Hepatocyte (in vitro differentiated cells): ENCODE measurements around the gene GATA6. TPM values are rescaled to one million over a fixed set of nuclear protein-coding genes. Genes with fewer than 3 reads are reported as not detected.

Source experiments
- DNase-seq: peaks from one replicate; pipeline ENCODE4 v3.0.0-alpha.2; 2016; ENCODE audit warnings: low spot score
- H2AFZ ChIP-seq: fragments of 200-600 bp; sonication (generic); 2 replicates; pipeline ENCODE4 v1.6.0; 2016; ENCODE audit warnings: antibody characterized with exemption, mild to moderate bottlenecking
- H3K27ac ChIP-seq: fragments of 200-600 bp; sonication (generic); 2 replicates; pipeline ENCODE4 v1.5.1; 2016; ENCODE audit warnings: mild to moderate bottlenecking
- H3K27me3 ChIP-seq: fragments of 200-600 bp; sonication (generic); 2 replicates; pipeline ENCODE4 v1.6.1; 2016
- H3K36me3 ChIP-seq: fragments of 200-600 bp; sonication (generic); replicated peaks from 2 replicates; pipeline ENCODE4 v1.5.1; 2016; ENCODE audit warnings: low read depth; ENCODE audit not compliant: insufficient read depth
- H3K4me1 ChIP-seq: fragments of 200-600 bp; sonication (generic); 2 replicates; pipeline ENCODE4 v1.5.1; 2016; ENCODE audit warnings: mild to moderate bottlenecking, moderate library complexity; ENCODE audit not compliant: insufficient read depth
- H3K4me2 ChIP-seq: fragments of 200-600 bp; sonication (generic); 2 replicates; pipeline ENCODE4 v1.6.0; 2016
- H3K4me3 ChIP-seq: fragments of 200-600 bp; sonication (generic); 2 replicates; pipeline ENCODE4 v1.5.1; 2016; ENCODE audit warnings: mild to moderate bottlenecking
- H3K79me2 ChIP-seq: fragments of 200-600 bp; sonication (generic); 2 replicates; pipeline ENCODE4 v1.6.0; 2017; ENCODE audit warnings: mild to moderate bottlenecking
- H3K9me2 ChIP-seq: fragments of 200-600 bp; sonication (generic); replicated peaks from 2 replicates; pipeline ENCODE4 v1.6.0; 2017; ENCODE audit warnings: mild to moderate bottlenecking; ENCODE audit not compliant: insufficient read depth
- H3K9me3 ChIP-seq: fragments of 200-600 bp; sonication (generic); 2 replicates; pipeline ENCODE4 v1.5.1; 2016; ENCODE audit warnings: low read depth, mild to moderate bottlenecking
- H4K20me1 ChIP-seq: fragments of 200-600 bp; sonication (generic); 2 replicates; pipeline ENCODE4 v1.6.0; 2016; ENCODE audit warnings: mild to moderate bottlenecking; ENCODE audit not compliant: insufficient read depth, poor library complexity, severe bottlenecking
- CTCF ChIP-seq: fragments of 200-600 bp; sonication (generic); IDR thresholded peaks from 2 replicates; pipeline ENCODE4 v1.5.1; 2016; ENCODE audit warnings: antibody characterized with exemption, mild to moderate bottlenecking; ENCODE audit not compliant: poor library complexity
- EZH2 ChIP-seq: fragments of 200-600 bp; sonication (generic); IDR thresholded peaks from 2 replicates; pipeline ENCODE4 v1.6.1; 2016; ENCODE audit warnings: antibody characterized with exemption, mild to moderate bottlenecking, borderline replicate concordance
- EZH2phosphoT487 ChIP-seq: fragments of 200-600 bp; sonication (generic); IDR thresholded peaks from one replicate; pipeline ENCODE4 v1.6.1; 2018; ENCODE audit warnings: antibody characterized with exemption, mild to moderate bottlenecking, low read depth, moderate library complexity; ENCODE audit not compliant: unreplicated experiment, severe bottlenecking
- WGBS: methylation state at CpG from one replicate; pipeline ENCODE4 v1.1.6; 2016; ENCODE audit warnings: low lambda C conversion rate; ENCODE audit errors: missing lambda C conversion rate; 5-methylcytosine and 5-hydroxymethylcytosine counted together
- polyA plus RNA-seq: library from polyadenylated mRNA; unstranded; fragments of >200 nt; fragmentation: Nextera tagmentation; extraction: Ambion mirVana; gene quantifications from 2 replicates; pipeline ENCODE4 v1.2.1, GENCODE V29; 2016
- total RNA-seq: library from RNA; depleted of rRNA; stranded (reverse); fragments of >200 nt; gene quantifications from 2 replicates; pipeline ENCODE4 v1.2.3, GENCODE V29; 2014

Gene GATA6
- total and polyA plus RNA-seq, 2 experiments from 2014 or later, result 125 to 128 TPM

GRCh38 chr18:22185771-22186386, 16.5 kb downstream of the GATA6 start:
- H3K36me3 ChIP-seq, result no peaks in the 10 kb centered on the region
- H3K4me3 ChIP-seq, result no peak overlapping the region
- no peak overlapping the region for H2AFZ ChIP-seq
- H3K9me2 ChIP-seq, result no peaks in the 10 kb centered on the region
- peak overlapping the region; percentile 34 for H3K4me2 ChIP-seq
- DNase-seq, result no peak
- WGBS, result 73% methylated on average over 10 of the region's 10 CpGs
- no peak for TF ChIP-seq EZH2
- TF ChIP-seq CTCF, result no peak
- TF ChIP-seq EZH2phosphoT487, result no peak
- H4K20me1 ChIP-seq, result peaks cover 43% of the 10 kb centered on the region
- H3K79me2 ChIP-seq, result peaks cover 94% of the 10 kb centered on the region
- H3K27me3 ChIP-seq, result no peaks in the 10 kb centered on the region
- H3K4me1 ChIP-seq, result peaks cover 85% of the 10 kb centered on the region
- peak overlapping the region; percentile 94 for H3K27ac ChIP-seq
- H3K9me3 ChIP-seq, result no peaks in the 10 kb centered on the region

- WGBS, result 63% methylated on average over 6 of the region's 6 CpGs
- no peak for TF ChIP-seq CTCF
- no peak for TF ChIP-seq EZH2
- no peak for TF ChIP-seq EZH2phosphoT487
- H3K4me2 ChIP-seq, result peak overlapping the region; percentile 34
- no peaks in the 10 kb centered on the region for H3K9me3 ChIP-seq
- no peak overlapping the region for H3K4me3 ChIP-seq
- H3K79me2 ChIP-seq, result peaks cover 93% of the 10 kb centered on the region
- no peaks in the 10 kb centered on the region for H3K36me3 ChIP-seq
- peaks cover 40% of the 10 kb centered on the region for H4K20me1 ChIP-seq
- H3K9me2 ChIP-seq, result no peaks in the 10 kb centered on the region
- peaks cover 89% of the 10 kb centered on the region for H3K4me1 ChIP-seq
- no peaks in the 10 kb centered on the region for H3K27me3 ChIP-seq
- H3K27ac ChIP-seq, result peak overlapping the region; percentile 94
- DNase-seq, result no peak
- no peak overlapping the region for H2AFZ ChIP-seq
Observed at GRCh38 chr18:22186484-22186971, 17.1 kb downstream of the GATA6 start.

- no peak for DNase-seq
- 62% methylated on average over 11 of the region's 11 CpGs for WGBS
- Histone ChIP-seq H4K20me1 (peaks cover 40% of the 10 kb centered on the region), H3K36me3 (no peaks in the 10 kb centered on the region), H3K79me2 (peaks cover 90% of the 10 kb centered on the region), H3K27me3 (no peaks in the 10 kb centered on the region), H3K4me1 (peaks cover 96% of the 10 kb centered on the region), H3K9me3 (no peaks in the 10 kb centered on the region), H3K9me2 (no peaks in the 10 kb centered on the region), H3K27ac (peak overlapping the region; percentile 94), H2AFZ (no peak overlapping the region), H3K4me2 (peak overlapping the region; percentile 63), H3K4me3 (no peak overlapping the region)
- TF ChIP-seq CTCF (no peak), EZH2phosphoT487 (no peak), EZH2 (no peak)
Observed at GRCh38 chr18:22188559-22189267, 19.3 kb downstream of the GATA6 start.
